CD4-positive, alpha-beta T cell treated with Interleukin-10 for 1 hour (primary cell): ENCODE measurements around the gene MACROD2.
"Not testable (repeated sequence)": the region's sequence is repeated elsewhere in the genome, so short reads cannot be mapped to it uniquely, and the experiment has no call there.

Experiments used
- DNase-seq: peaks from one replicate; pipeline ENCODE4 v3.0.0-alpha.2; 2020

The MACROD2 gene

GRCh38 chr20:15336011-15336410 is 1340.7 kb downstream of the MACROD2 start:
- DNase-seq: no peak

GRCh38 chr20:15336536-15336935 is 1341.2 kb downstream of the MACROD2 start:
- DNase-seq: no peak

GRCh38 chr20:15339264-15339663 is 1343.9 kb downstream of the MACROD2 start:
- DNase-seq: no peak

- no peak for DNase-seq
Measured at GRCh38 chr20:15342991-15343523, 1347.7 kb downstream of the MACROD2 start.

GRCh38 chr20:15345287-15345686 is 1350.0 kb downstream of the MACROD2 start:
- no peak for DNase-seq

- no peak for DNase-seq
Measured at GRCh38 chr20:15346657-15347280, 1351.5 kb downstream of the MACROD2 start.

- DNase-seq: no peak
Measured at GRCh38 chr20:15359056-15359455, 1363.7 kb downstream of the MACROD2 start.

GRCh38 chr20:15362849-15363248 is 1367.5 kb downstream of the MACROD2 start:
- DNase-seq: no peak

- DNase-seq: no peak
Measured at GRCh38 chr20:15364781-15365180, 1369.5 kb downstream of the MACROD2 start.

- no peak for DNase-seq
Measured at GRCh38 chr20:15370370-15370769, 1375.1 kb downstream of the MACROD2 start.

- no peak for DNase-seq
Measured at GRCh38 chr20:15374682-15375081, 1379.4 kb downstream of the MACROD2 start.

GRCh38 chr20:15375836-15376235 is 1380.5 kb downstream of the MACROD2 start:
- no peak for DNase-seq

GRCh38 chr20:15377603-15378002 is 1382.3 kb downstream of the MACROD2 start:
- not testable (repeated sequence) for DNase-seq

GRCh38 chr20:15378151-15378550 is 1382.8 kb downstream of the MACROD2 start:
- no peak for DNase-seq

- DNase-seq: no peak
Measured at GRCh38 chr20:15379681-15380296, 1384.5 kb downstream of the MACROD2 start.

- DNase-seq: no peak
Measured at GRCh38 chr20:15380770-15381169, 1385.5 kb downstream of the MACROD2 start.

GRCh38 chr20:15387228-15387627 is 1391.9 kb downstream of the MACROD2 start:
- DNase-seq: no peak

- DNase-seq: no peak
Measured at GRCh38 chr20:15395457-15395856, 1400.1 kb downstream of the MACROD2 start.

- DNase-seq: no peak
Measured at GRCh38 chr20:15396026-15396425, 1400.7 kb downstream of the MACROD2 start.

GRCh38 chr20:15396900-15397299 is 1401.6 kb downstream of the MACROD2 start:
- no peak for DNase-seq

- no peak for DNase-seq
Measured at GRCh38 chr20:15399781-15400180, 1404.5 kb downstream of the MACROD2 start.

- no peak for DNase-seq
Measured at GRCh38 chr20:15406072-15406471, 1410.8 kb downstream of the MACROD2 start.

GRCh38 chr20:15411781-15412180 is 1416.5 kb downstream of the MACROD2 start:
- no peak for DNase-seq

GRCh38 chr20:15415908-15416307 is 1420.6 kb downstream of the MACROD2 start:
- no peak for DNase-seq

GRCh38 chr20:15419856-15420255 is 1424.5 kb downstream of the MACROD2 start:
- no peak for DNase-seq
